Smooth muscle cell (in vitro differentiated cells): ENCODE data around the gene FOLR3. TPM values are rescaled to one million over a fixed set of nuclear protein-coding genes. Genes with fewer than 3 reads are reported as not detected.
"Not testable (repeated sequence)": the region's sequence is repeated elsewhere in the genome, so short reads cannot be mapped to it uniquely, and the experiment has no call there.

ENCODE experiments used
- DNase-seq: peaks from one replicate; lab custom pipeline; 2025; ENCODE audit not compliant: unreplicated experiment; lab: John Stamatoyannopoulos, UW
- H2AFZ ChIP-seq: fragments of 200-600 bp; sonication (generic); 2 replicates; pipeline ENCODE4 v1.6.0; 2016; ENCODE audit warnings: antibody characterized with exemption, low read depth, mild to moderate bottlenecking
- H3F3A ChIP-seq: fragments of 200-600 bp; sonication (generic); 2 replicates; pipeline ENCODE4 v1.6.0; 2017; ENCODE audit warnings: antibody characterized with exemption, low read depth
- H3K27ac ChIP-seq: fragments of 200-600 bp; sonication (generic); 2 replicates; pipeline ENCODE4 v1.5.1; 2016; ENCODE audit warnings: low read depth, mild to moderate bottlenecking
- H3K27me3 ChIP-seq: fragments of 200-600 bp; sonication (generic); 2 replicates; pipeline ENCODE4 v1.6.1; 2016; ENCODE audit warnings: low read depth, mild to moderate bottlenecking
- H3K36me3 ChIP-seq: fragments of 200-600 bp; sonication (generic); 2 replicates; pipeline ENCODE4 v1.5.1; 2016; ENCODE audit warnings: low read depth
- H3K4me1 ChIP-seq: fragments of 200-600 bp; sonication (generic); 2 replicates; pipeline ENCODE4 v1.5.1; 2016; ENCODE audit warnings: low read depth
- H3K4me2 ChIP-seq: fragments of 200-600 bp; sonication (generic); 2 replicates; pipeline ENCODE4 v1.6.0; 2016; ENCODE audit warnings: mild to moderate bottlenecking
- H3K4me3 ChIP-seq: fragments of 200-600 bp; sonication (generic); 2 replicates; pipeline ENCODE4 v1.5.1; 2016; ENCODE audit warnings: mild to moderate bottlenecking
- H3K79me2 ChIP-seq: fragments of 200-600 bp; sonication (generic); 2 replicates; pipeline ENCODE4 v1.6.0; 2016; ENCODE audit warnings: low read depth, mild to moderate bottlenecking
- H3K9ac ChIP-seq: fragments of 200-600 bp; sonication (generic); 2 replicates; pipeline ENCODE4 v1.6.0; 2016; ENCODE audit warnings: low read depth
- H3K9me3 ChIP-seq: fragments of 200-600 bp; sonication (generic); replicated peaks from 2 replicates; pipeline ENCODE4 v1.5.1; 2016; ENCODE audit warnings: low read depth
- H4K20me1 ChIP-seq: fragments of 200-600 bp; sonication (generic); 2 replicates; pipeline ENCODE4 v1.6.0; 2016; ENCODE audit warnings: low read depth
- WGBS: methylation state at CpG from one replicate; pipeline ENCODE4 v1.1.7; 2016; ENCODE audit warnings: low lambda C conversion rate; 5-methylcytosine and 5-hydroxymethylcytosine counted together
- polyA plus RNA-seq: library from polyadenylated mRNA; unstranded; fragments of >200 nt; fragmentation: Nextera tagmentation; extraction: Ambion mirVana; gene quantifications from 2 replicates; pipeline ENCODE4 v1.2.1, GENCODE V29; 2016
- total RNA-seq: library from RNA; depleted of rRNA; stranded (reverse); fragments of >200 nt; gene quantifications from 2 replicates; pipeline ENCODE4 v1.2.3, GENCODE V29; 2014
- TF ChIP-seq, protein P1 (sequence below): fragments of 200-600 bp; sonication (generic); IDR thresholded peaks from 2 replicates; pipeline ENCODE4 v1.5.1; 2017; ENCODE audit warnings: borderline replicate concordance, mild to moderate bottlenecking, antibody characterized with exemption; ENCODE audit not compliant: insufficient read depth, poor library complexity, severe bottlenecking

The FOLR3 gene
- total and polyA plus RNA-seq, 2 experiments from 2014 or later = not detected

DNA sequence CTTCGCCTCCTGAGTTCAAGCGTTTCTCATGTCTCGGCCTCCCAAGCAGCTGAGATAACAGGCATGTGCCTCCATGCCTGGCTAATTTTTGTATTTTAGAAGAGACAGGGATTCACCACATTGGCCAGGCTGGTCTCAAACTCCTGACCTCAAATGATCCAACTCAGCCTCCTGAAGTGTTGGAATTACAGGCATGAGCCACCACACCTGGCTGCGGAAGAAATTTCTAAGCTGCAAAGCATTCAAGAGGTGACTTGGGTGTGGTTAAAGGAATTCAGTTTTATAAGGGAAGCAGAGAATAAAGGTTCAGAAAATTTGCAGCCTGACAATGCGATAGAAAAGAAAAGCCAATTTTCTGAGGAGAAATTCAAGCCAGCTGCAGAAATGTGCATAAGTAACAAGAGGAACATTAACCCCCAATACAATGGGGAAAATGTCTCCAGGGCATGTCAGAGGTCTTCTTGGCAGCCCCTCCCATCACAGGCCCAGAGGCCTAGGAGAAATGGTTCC, 33.6 kb downstream of the FOLR3 start:
- not testable (repeated sequence) for DNase-seq, H3K27me3 ChIP-seq, H3K27ac ChIP-seq, H2AFZ ChIP-seq, H3K4me3 ChIP-seq, H3K79me2 ChIP-seq, H3F3A ChIP-seq, H3K4me2 ChIP-seq, H4K20me1 ChIP-seq, H3K9me3 ChIP-seq, H3K4me1 ChIP-seq, H3K36me3 ChIP-seq, H3K9ac ChIP-seq
- 88% methylated on average over 5 of the region's 5 CpGs for WGBS

DNA sequence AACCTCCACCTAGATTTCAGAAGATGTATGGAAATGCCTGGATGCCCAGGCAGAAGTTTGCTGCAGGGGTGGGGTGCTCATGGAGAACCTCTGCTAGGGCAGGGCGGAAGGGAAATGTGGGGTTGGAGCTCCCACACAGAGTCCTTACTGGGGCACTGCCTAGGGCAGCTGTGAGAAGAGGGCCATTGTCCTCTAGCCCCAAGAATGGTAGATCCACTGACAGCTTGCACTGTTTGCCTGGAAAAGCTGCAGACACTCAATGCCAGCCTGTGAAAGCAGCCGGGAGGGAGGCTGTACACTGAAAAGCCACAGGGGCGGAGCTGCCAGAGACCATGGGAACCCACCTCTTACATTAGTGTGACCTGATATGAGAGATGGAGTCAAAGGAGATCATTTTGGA, 34.2 kb downstream of the FOLR3 start:
- not testable (repeated sequence) for H3K9me3 ChIP-seq, H3K4me3 ChIP-seq, H4K20me1 ChIP-seq, H3K27me3 ChIP-seq, H3K4me2 ChIP-seq, H3K79me2 ChIP-seq, H3F3A ChIP-seq, H3K36me3 ChIP-seq, H3K27ac ChIP-seq, H3K4me1 ChIP-seq, H2AFZ ChIP-seq, H3K9ac ChIP-seq, DNase-seq
- 96% methylated on average over 3 of the region's 3 CpGs for WGBS

DNA sequence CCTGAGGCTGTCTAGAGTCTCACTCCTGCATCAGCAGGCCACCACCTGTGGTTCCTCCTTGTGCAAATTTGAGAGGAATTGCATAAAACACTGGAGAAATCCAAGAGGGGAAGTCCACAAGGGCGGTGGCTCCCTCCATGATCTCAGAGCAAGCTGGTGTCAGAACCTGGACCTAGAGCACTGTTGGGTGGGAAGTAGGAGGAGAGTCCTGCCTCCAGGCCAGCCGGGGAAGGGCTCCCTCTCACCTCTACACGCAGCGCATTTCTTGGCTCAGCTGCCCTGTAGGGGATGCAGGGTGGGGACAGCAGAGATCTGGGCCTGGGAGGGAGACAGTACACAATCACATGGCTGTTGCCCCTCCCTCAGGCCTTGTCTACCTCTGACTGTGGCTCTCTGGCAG, 36.5 kb downstream of the FOLR3 start:
- H3F3A ChIP-seq = not testable (repeated sequence)

DNA sequence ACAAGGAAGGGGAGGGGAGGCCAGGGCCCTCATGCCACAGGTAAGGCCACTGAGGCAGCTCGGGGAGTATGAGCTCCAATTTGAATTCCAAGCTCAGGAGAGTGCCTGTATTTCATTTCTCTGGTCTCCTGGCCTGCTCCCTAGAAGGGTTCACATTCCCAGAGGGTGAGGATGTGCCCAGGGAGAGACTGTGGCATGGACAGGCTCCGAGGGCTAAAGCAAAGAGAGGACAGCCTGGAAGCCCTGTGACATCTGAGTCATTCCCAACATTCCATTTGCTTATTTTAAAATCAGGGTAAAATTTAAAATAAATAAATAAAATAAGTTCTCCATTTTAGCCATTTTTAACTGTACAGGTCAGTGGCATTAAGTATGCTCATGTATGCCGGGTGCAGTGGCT, 37.8 kb downstream of the FOLR3 start:
- Histone ChIP-seq H3K79me2 (no peaks in the 10 kb centered on the region), H3K4me1 (no peaks in the 10 kb centered on the region), H3K9me3 (no peaks in the 10 kb centered on the region), H3K27ac (no peak overlapping the region), H3K9ac (no peak overlapping the region), H3F3A (no peaks in the 10 kb centered on the region), H3K4me2 (no peak overlapping the region), H2AFZ (no peak overlapping the region), H3K4me3 (no peak overlapping the region), H3K27me3 (no peaks in the 10 kb centered on the region), H3K36me3 (no peaks in the 10 kb centered on the region), H4K20me1 (no peaks in the 10 kb centered on the region)
- DNase-seq = no peak
- TF ChIP-seq, protein P1, sequence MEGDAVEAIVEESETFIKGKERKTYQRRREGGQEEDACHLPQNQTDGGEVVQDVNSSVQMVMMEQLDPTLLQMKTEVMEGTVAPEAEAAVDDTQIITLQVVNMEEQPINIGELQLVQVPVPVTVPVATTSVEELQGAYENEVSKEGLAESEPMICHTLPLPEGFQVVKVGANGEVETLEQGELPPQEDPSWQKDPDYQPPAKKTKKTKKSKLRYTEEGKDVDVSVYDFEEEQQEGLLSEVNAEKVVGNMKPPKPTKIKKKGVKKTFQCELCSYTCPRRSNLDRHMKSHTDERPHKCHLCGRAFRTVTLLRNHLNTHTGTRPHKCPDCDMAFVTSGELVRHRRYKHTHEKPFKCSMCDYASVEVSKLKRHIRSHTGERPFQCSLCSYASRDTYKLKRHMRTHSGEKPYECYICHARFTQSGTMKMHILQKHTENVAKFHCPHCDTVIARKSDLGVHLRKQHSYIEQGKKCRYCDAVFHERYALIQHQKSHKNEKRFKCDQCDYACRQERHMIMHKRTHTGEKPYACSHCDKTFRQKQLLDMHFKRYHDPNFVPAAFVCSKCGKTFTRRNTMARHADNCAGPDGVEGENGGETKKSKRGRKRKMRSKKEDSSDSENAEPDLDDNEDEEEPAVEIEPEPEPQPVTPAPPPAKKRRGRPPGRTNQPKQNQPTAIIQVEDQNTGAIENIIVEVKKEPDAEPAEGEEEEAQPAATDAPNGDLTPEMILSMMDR = no peak
- 87% methylated on average over 3 of the region's 3 CpGs for WGBS

More for the DNA sequence above, 36.5 kb downstream of the FOLR3 start:
- 72% methylated on average over 4 of the region's 4 CpGs for WGBS
- H3K4me2 ChIP-seq, H3K36me3 ChIP-seq, H4K20me1 ChIP-seq, H3K4me1 ChIP-seq, H2AFZ ChIP-seq, H3K27me3 ChIP-seq, H3K9me3 ChIP-seq, DNase-seq, H3K27ac ChIP-seq, H3K4me3 ChIP-seq, H3K9ac ChIP-seq, H3K79me2 ChIP-seq: not testable (repeated sequence)

DNA sequence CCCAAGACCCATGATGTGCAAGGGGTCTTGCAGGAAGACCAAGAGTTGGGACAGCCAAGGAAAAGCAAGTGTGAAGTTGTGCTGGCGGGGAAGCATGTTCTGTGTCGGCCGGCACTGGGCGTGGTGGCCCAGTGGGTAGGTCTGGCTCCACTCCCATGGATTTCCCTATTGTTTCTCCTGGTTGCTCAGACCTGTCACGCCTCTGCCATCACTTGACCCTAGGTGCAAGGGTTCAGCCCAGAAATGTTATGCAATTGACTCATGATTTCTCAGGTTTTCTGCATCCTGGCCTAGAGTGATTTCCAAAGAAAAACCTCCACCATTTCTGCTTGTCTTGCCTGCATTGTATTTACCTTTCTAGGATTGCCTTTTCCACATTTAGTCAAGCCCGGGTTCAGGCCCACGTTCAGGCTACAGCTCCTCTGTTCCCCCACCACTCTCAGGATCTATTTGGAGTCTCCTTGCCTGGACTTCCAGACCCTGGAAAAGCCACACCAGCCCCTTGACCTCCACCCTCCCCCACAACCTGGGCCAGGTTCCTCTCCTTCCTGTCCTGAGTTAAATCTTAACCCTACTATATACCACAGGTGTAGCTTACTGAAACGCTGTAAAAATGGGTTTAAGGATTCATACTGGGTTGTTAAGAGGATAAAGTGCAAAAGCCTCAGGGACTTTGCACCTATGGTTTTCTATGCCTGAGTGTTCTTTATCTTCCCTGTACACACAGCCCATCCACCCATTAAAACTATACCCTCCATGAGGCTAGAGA, 39.0 kb downstream of the FOLR3 start:
- Histone ChIP-seq H3K9me3 (no peaks in the 10 kb centered on the region), H3K27ac (no peak overlapping the region), H3K4me2 (no peak overlapping the region), H3K4me3 (no peak overlapping the region), H3F3A (no peaks in the 10 kb centered on the region), H4K20me1 (no peaks in the 10 kb centered on the region), H3K36me3 (no peaks in the 10 kb centered on the region), H3K79me2 (no peaks in the 10 kb centered on the region), H3K9ac (no peak overlapping the region), H2AFZ (no peak overlapping the region), H3K27me3 (no peaks in the 10 kb centered on the region), H3K4me1 (no peaks in the 10 kb centered on the region)
- WGBS = 87% methylated on average over 8 of the region's 8 CpGs
- TF ChIP-seq, protein P1 = no peak
- DNase-seq = no peak
